Brain pericyte (primary cell): Measurements from ENCODE around the gene CLP1.
"Not testable (repeated sequence)": the region's sequence is repeated elsewhere in the genome, so short reads cannot be mapped to it uniquely, and the experiment has no call there.

ENCODE experiments used
- DNase-seq: peaks from one replicate; pipeline ENCODE4 v3.0.0-alpha.2; 2012; ENCODE audit warnings: low read depth, low spot score

Gene CLP1

GRCh38 chr11:57641011-57641807, 16.4 kb upstream of the CLP1 start:
- DNase-seq, result no peak

GRCh38 chr11:57643802-57644201, 13.8 kb upstream of the CLP1 start:
- no peak for DNase-seq

- no peak for DNase-seq
Observed at GRCh38 chr11:57644748-57645688, 12.5 kb upstream of the CLP1 start.

- no peak for DNase-seq
Observed at GRCh38 chr11:57645689-57646085, 11.9 kb upstream of the CLP1 start.

- no peak for DNase-seq
Observed at GRCh38 chr11:57646194-57646798, 11.3 kb upstream of the CLP1 start.

- DNase-seq, result no peak
Observed at GRCh38 chr11:57646799-57647303, 10.7 kb upstream of the CLP1 start.

- no peak for DNase-seq
Observed at GRCh38 chr11:57647372-57647771, 10.2 kb upstream of the CLP1 start.

- no peak for DNase-seq
Observed at GRCh38 chr11:57647960-57648800, 9.4 kb upstream of the CLP1 start.

- no peak for DNase-seq
Observed at GRCh38 chr11:57648801-57649735, 8.5 kb upstream of the CLP1 start.

GRCh38 chr11:57649826-57650738, 7.5 kb upstream of the CLP1 start, which contains the start of gene YPEL4:
Gene YPEL4 (minus strand): TSS chr11:57649912. CDS start chr11:57647107, 2,805 bp downstream.
- DNase-seq, result no peak

GRCh38 chr11:57650739-57651090, 6.8 kb upstream of the CLP1 start:
- DNase-seq, result no peak

GRCh38 chr11:57651408-57651807, 6.2 kb upstream of the CLP1 start:
- DNase-seq, result no peak

- DNase-seq, result not testable (repeated sequence)
Observed at GRCh38 chr11:57652230-57652629, 5.3 kb upstream of the CLP1 start.

GRCh38 chr11:57652662-57653061, 4.9 kb upstream of the CLP1 start:
- no peak for DNase-seq

- no peak for DNase-seq
Observed at GRCh38 chr11:57653163-57653562, 4.4 kb upstream of the CLP1 start.

GRCh38 chr11:57656885-57657193, 723 bp upstream of the CLP1 start:
- no peak for DNase-seq

- no peak for DNase-seq
Observed at GRCh38 chr11:57658023-57658361, 430 bp downstream of the CLP1 start.

- no peak for DNase-seq
Observed at GRCh38 chr11:57659669-57660068, 2.1 kb downstream of the CLP1 start.

- DNase-seq, result no peak
Observed at GRCh38 chr11:57662893-57663292, 5.3 kb downstream of the CLP1 start.
